ENCODE measurements around the gene MPP3. TPM values are rescaled to one million over a fixed set of nuclear protein-coding genes. Genes with fewer than 3 reads are reported as not detected.

The MPP3 gene
- polyA plus RNA-seq, 1 donor (not counting 4 experiments of a cell fraction or from before 2014, with no cell fraction given), result 7.4 TPM

DNA sequence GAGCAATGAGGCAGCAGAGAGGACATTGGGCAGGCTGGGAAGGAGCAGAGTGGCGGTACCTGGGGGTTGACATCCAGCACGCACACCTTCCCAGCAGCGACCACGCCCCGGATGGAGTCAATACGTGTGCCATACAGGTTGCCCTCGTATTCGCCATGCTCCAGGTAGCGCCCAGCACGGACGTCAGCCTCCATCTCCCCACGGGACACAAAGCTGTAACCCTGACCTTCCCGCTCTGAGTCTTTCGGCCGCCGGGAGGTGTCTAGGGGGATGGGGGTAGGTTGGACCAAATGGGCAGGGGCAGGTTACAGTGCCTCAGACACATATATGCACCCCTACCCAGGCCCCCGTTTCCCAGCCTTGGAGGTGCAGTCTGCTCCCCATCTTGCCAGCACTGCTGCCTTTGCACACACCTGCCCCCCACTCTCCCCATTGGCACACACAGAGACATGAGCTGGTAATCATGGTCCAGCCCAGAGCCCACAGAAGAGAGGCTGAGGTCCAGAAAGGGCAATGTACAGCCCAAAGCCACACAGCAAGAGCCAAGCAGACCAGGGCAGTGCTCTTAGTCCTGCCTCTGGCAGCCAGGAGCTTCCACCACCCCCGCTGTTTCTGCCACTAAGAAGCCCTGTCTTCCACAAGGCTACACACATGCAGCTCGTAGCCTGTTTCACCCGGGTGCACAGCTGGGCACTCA, 46.9 kb upstream of the MPP3 start:
- H2AFZ ChIP-seq (ENCODE audit: control insufficient read depth, low read length), result no peak overlapping the region
- H3K4me3 ChIP-seq (ENCODE audit: control insufficient read depth in 2 of 3, extremely low read depth in 1 of 3, insufficient read depth in 2 of 3, low read depth in 1 of 3, low read length in 3 of 3), result no peak overlapping the region
- no peaks in the 10 kb centered on the region for H4K20me1 ChIP-seq (ENCODE audit: control insufficient read depth, extremely low read depth, insufficient read depth, low read length)
- H3K27me3 ChIP-seq (ENCODE audit: control insufficient read depth, extremely low read depth, insufficient read depth, low read length), result no peaks in the 10 kb centered on the region
- no peak overlapping the region for H3K9ac ChIP-seq (ENCODE audit: control insufficient read depth, extremely low read depth, insufficient read depth, low read length)
- FAIRE-seq (no peak), DNase-seq (ENCODE audit: low read depth, low spot score) (no peak)
- H3K9me3 ChIP-seq (ENCODE audit: control insufficient read depth, low read depth, low read length), result no peaks in the 10 kb centered on the region
- no peaks in the 10 kb centered on the region for H3K9me1 ChIP-seq (ENCODE audit: control insufficient read depth, extremely low read depth, insufficient read depth, low read length)
- no peaks in the 10 kb centered on the region for H3K79me2 ChIP-seq (ENCODE audit: control insufficient read depth, insufficient read depth, low read length)
- TF ChIP-seq CTCF (optimal IDR thresholded peaks at IDR 0.05 in 1 of 3, IDR thresholded peaks at IDR 0.05 in 1 of 3, conservative IDR thresholded peaks at IDR 0.05 in 1 of 3; ENCODE audit: extremely low read depth in 1 of 3, insufficient read depth in 2 of 3, low read length in 3 of 3) (no peak), EZH2 (IDR thresholded peaks at IDR 0.05; ENCODE audit: low read length) (no peak)
- H3K27ac ChIP-seq (ENCODE audit: control insufficient read depth, insufficient read depth, low read length), result no peak overlapping the region
- H3K4me2 ChIP-seq (ENCODE audit: control insufficient read depth, extremely low read depth, insufficient read depth, low read depth, low read length), result no peak overlapping the region
- dilution Hi-C loops (cut with MboI; ENCODE audit: extremely low pct_ligation_motif_present, low sequenced_read_pairs), result no loop called here
- no peaks in the 10 kb centered on the region for H3K4me1 ChIP-seq (ENCODE audit: control insufficient read depth, extremely low read depth, insufficient read depth, low read length)
- H3K36me3 ChIP-seq (ENCODE audit: control insufficient read depth in 2 of 2, extremely low read depth in 1 of 2, insufficient read depth in 2 of 2, low read length in 2 of 2), result no peaks in the 10 kb centered on the region

- no peak overlapping the region for H3K9ac ChIP-seq (ENCODE audit: control insufficient read depth, extremely low read depth, insufficient read depth, low read length)
- H3K27ac ChIP-seq (ENCODE audit: control insufficient read depth, insufficient read depth, low read length), result no peak overlapping the region
- no peak overlapping the region for H3K4me2 ChIP-seq (ENCODE audit: control insufficient read depth, extremely low read depth, insufficient read depth, low read depth, low read length)
- no peaks in the 10 kb centered on the region for H3K79me2 ChIP-seq (ENCODE audit: control insufficient read depth, insufficient read depth, low read length)
- dilution Hi-C loops (cut with MboI; ENCODE audit: extremely low pct_ligation_motif_present, low sequenced_read_pairs), result no loop called here
- H3K9me1 ChIP-seq (ENCODE audit: control insufficient read depth, extremely low read depth, insufficient read depth, low read length), result no peaks in the 10 kb centered on the region
- no peak overlapping the region for H3K4me3 ChIP-seq (ENCODE audit: control insufficient read depth in 2 of 3, extremely low read depth in 1 of 3, insufficient read depth in 2 of 3, low read depth in 1 of 3, low read length in 3 of 3)
- H3K27me3 ChIP-seq (ENCODE audit: control insufficient read depth, extremely low read depth, insufficient read depth, low read length), result no peaks in the 10 kb centered on the region
- no peaks in the 10 kb centered on the region for H3K36me3 ChIP-seq (ENCODE audit: control insufficient read depth in 2 of 2, extremely low read depth in 1 of 2, insufficient read depth in 2 of 2, low read length in 2 of 2)
- no peak overlapping the region for H2AFZ ChIP-seq (ENCODE audit: control insufficient read depth, low read length)
- H4K20me1 ChIP-seq (ENCODE audit: control insufficient read depth, extremely low read depth, insufficient read depth, low read length), result no peaks in the 10 kb centered on the region
- no peaks in the 10 kb centered on the region for H3K9me3 ChIP-seq (ENCODE audit: control insufficient read depth, low read depth, low read length)
- DNase-seq (ENCODE audit: low read depth, low spot score) (peak; percentile 54), FAIRE-seq (peak; percentile 95)
- no peaks in the 10 kb centered on the region for H3K4me1 ChIP-seq (ENCODE audit: control insufficient read depth, extremely low read depth, insufficient read depth, low read length)
- TF ChIP-seq CTCF (optimal IDR thresholded peaks at IDR 0.05 in 1 of 3, IDR thresholded peaks at IDR 0.05 in 1 of 3, conservative IDR thresholded peaks at IDR 0.05 in 1 of 3; ENCODE audit: extremely low read depth in 1 of 3, insufficient read depth in 2 of 3, low read length in 3 of 3), result peak; percentile 91 to 100 (median 93)
- no peak for TF ChIP-seq EZH2 (IDR thresholded peaks at IDR 0.05; ENCODE audit: low read length)
Measured at GRCh38 chr17:43878260-43879175, 45.6 kb upstream of the MPP3 start.

All from keratinocyte (primary cell).